GM23338 (cell line): ENCODE measurements around the gene LOXL1. TPM values are rescaled to one million over a fixed set of nuclear protein-coding genes. Genes with fewer than 3 reads are reported as not detected.
A peak's percentile ranks its signal among the peaks of the same experiment; 100 is the strongest.

Source experiments
- ATAC-seq: fragments of 200-7000 bp; cut with Tn5 transposase; 3 replicates; pipeline ENCODE4 v1.9.1; 2020
- DNase-seq: peaks from one replicate; pipeline ENCODE4 v3.0.0-alpha.2; 2015; ENCODE audit warnings: low spot score
- H2AFZ ChIP-seq: fragments of 200-600 bp; sonication (generic); 2 replicates; pipeline ENCODE4 v1.8.0; 2016; ENCODE audit warnings: antibody characterized with exemption, mild to moderate bottlenecking, moderate library complexity
- H3F3A ChIP-seq: fragments of 200-600 bp; sonication (generic); replicated peaks from 2 replicates; pipeline ENCODE4 v1.8.0; 2017; ENCODE audit warnings: antibody characterized with exemption, mixed run types, low read depth
- H3K27ac ChIP-seq: fragments of 200-600 bp; sonication (generic); 2 replicates; pipeline ENCODE4 v1.6.1; 2016; ENCODE audit warnings: low read depth
- H3K27me3 ChIP-seq: fragments of 200-600 bp; sonication (generic); 2 replicates; pipeline ENCODE4 v1.8.0; 2016; ENCODE audit warnings: mild to moderate bottlenecking, mixed run types, moderate library complexity; ENCODE audit not compliant: insufficient read depth
- H3K36me3 ChIP-seq: fragments of 200-600 bp; sonication (generic); 2 replicates; pipeline ENCODE4 v1.8.0; 2016; ENCODE audit warnings: mild to moderate bottlenecking; ENCODE audit not compliant: insufficient read depth
- H3K4me1 ChIP-seq: fragments of 200-600 bp; sonication (generic); 2 replicates; pipeline ENCODE4 v1.8.0; 2016; ENCODE audit warnings: mild to moderate bottlenecking, moderate library complexity; ENCODE audit not compliant: insufficient read depth
- H3K4me2 ChIP-seq: fragments of 200-600 bp; sonication (generic); 2 replicates; pipeline ENCODE4 v1.7.1; 2017; ENCODE audit warnings: mixed run types
- H3K4me3 ChIP-seq: fragments of 200-600 bp; sonication (generic); 2 replicates; pipeline ENCODE4 v1.6.1; 2016; ENCODE audit warnings: mixed run types
- H3K79me2 ChIP-seq: fragments of 200-600 bp; sonication (generic); replicated peaks from 2 replicates; pipeline ENCODE4 v1.8.0; 2017; ENCODE audit warnings: mild to moderate bottlenecking; ENCODE audit not compliant: insufficient read depth
- H3K9me2 ChIP-seq: fragments of 200-600 bp; sonication (generic); 2 replicates; pipeline ENCODE4 v1.8.0; 2017; ENCODE audit not compliant: insufficient read depth
- H4K20me1 ChIP-seq: fragments of 200-600 bp; sonication (generic); replicated peaks from 2 replicates; pipeline ENCODE4 v1.8.0; 2017; ENCODE audit warnings: mild to moderate bottlenecking; ENCODE audit not compliant: insufficient read depth
- H3K27ac Mint-ChIP-seq: 2 replicates; pipeline ENCODE4 v1.8.0; 2020; ENCODE audit warnings: inconsistent platforms, mild to moderate bottlenecking, moderate library complexity, mixed read lengths
- H3K27me3 Mint-ChIP-seq: 3 replicates; pipeline ENCODE4 v1.8.0; 2022; ENCODE audit warnings: low read depth, mild to moderate bottlenecking, moderate library complexity, mixed read lengths, inconsistent platforms; ENCODE audit not compliant: insufficient read depth, poor library complexity
- H3K36me3 Mint-ChIP-seq: 3 replicates; pipeline ENCODE4 v1.8.0; 2021; ENCODE audit warnings: low read depth, mild to moderate bottlenecking, inconsistent platforms, moderate library complexity, mixed read lengths
- H3K4me1 Mint-ChIP-seq: 3 replicates; pipeline ENCODE4 v1.8.0; 2020; ENCODE audit warnings: mild to moderate bottlenecking, inconsistent platforms, mixed read lengths
- H3K4me3 Mint-ChIP-seq: 3 replicates; pipeline ENCODE4 v1.8.0; 2021; ENCODE audit warnings: moderate library complexity, mild to moderate bottlenecking, inconsistent platforms, mixed read lengths
- H3K9me3 Mint-ChIP-seq: 3 replicates; pipeline ENCODE4 v1.8.0; 2020; ENCODE audit warnings: moderate library complexity, mild to moderate bottlenecking, inconsistent platforms, mixed read lengths
- CTCF ChIP-seq, 2 experiments: fragments of 200-600 bp in 1 of 2; sonication (generic) in 1 of 2; conservative IDR thresholded peaks; 2 replicates each; pipeline versions ENCODE4 v1.5.1 to v1.6.1; 2016 to 2017; ENCODE audit warnings: antibody characterized with exemption in 2 of 2, low read depth in 2 of 2, mild to moderate bottlenecking in 2 of 2, moderate library complexity in 1 of 2
- EZH2phosphoT487 ChIP-seq: fragments of 200-600 bp; sonication (generic); IDR thresholded peaks from one replicate; pipeline ENCODE4 v1.8.1; 2018; ENCODE audit warnings: antibody characterized with exemption; ENCODE audit not compliant: unreplicated experiment
- NANOG ChIP-seq: IDR thresholded peaks from 2 replicates; pipeline ENCODE4 v1.6.1; 2016; ENCODE audit warnings: antibody characterized with exemption, borderline replicate concordance
- ZNF462 ChIP-seq: fragments of 250-450 bp; sonication (Bioruptor Pico); IDR thresholded peaks from 2 replicates; pipeline ENCODE4 v1.5.0; 2020; ENCODE audit warnings: mild to moderate bottlenecking, moderate library complexity
- polyA plus RNA-seq: library from polyadenylated mRNA; unstranded; fragments of >200 nt; fragmentation: Nextera tagmentation; extraction: Ambion mirVana; gene quantifications from 2 replicates; pipeline ENCODE4 v1.2.1, GENCODE V29; 2016
- total RNA-seq: library from RNA; depleted of rRNA; stranded (reverse); fragments of >200 nt; shearing (Covaris generic); gene quantifications from 2 replicates; pipeline ENCODE4 v1.2.3, GENCODE V29; 2014

LOXL1 gene
- total and polyA plus RNA-seq, 2 experiments from 2014 or later, result 6.9 to 10.8 TPM

GRCh38 chr15:73991260-73991659, 65.0 kb downstream of the LOXL1 start (continued):
- TF ChIP-seq CTCF (conservative IDR thresholded peaks at IDR 0.05; ENCODE audit: low read depth in 2 of 2) (no peak), EZH2phosphoT487 (no peak), ZNF462 (CRISPR knock-in tag) (no peak)

- H3K9me3 Mint-ChIP-seq, result no peaks in the 10 kb centered on the region
- peak; percentile 70 for ATAC-seq
- Histone ChIP-seq H4K20me1 (no peaks in the 10 kb centered on the region), H3F3A (no peaks in the 10 kb centered on the region), H3K27ac (no peak within 1 kb of the TSS), H2AFZ (peak within 1 kb of the TSS; percentile 88), H3K4me1 (peaks cover 9% of the 10 kb centered on the region), H3K4me3 (peak within 1 kb of the TSS; percentile 86), H3K36me3 (no peaks in the 10 kb centered on the region), H3K79me2 (peaks cover 19% of the 10 kb centered on the region), H3K9me2 (no peaks in the 10 kb centered on the region), H3K27me3 (peaks cover 4% of the 10 kb centered on the region; the same call in 1 of the 2 replicates), H3K4me2 (peak within 1 kb of the TSS; percentile 91)
- no peaks in the 10 kb centered on the region for H3K36me3 Mint-ChIP-seq
- peaks cover 21% of the 10 kb centered on the region for H3K27me3 Mint-ChIP-seq
- H3K4me1 Mint-ChIP-seq, result peaks cover 15% of the 10 kb centered on the region; the same call in 2 of the 3 replicates
- H3K27ac Mint-ChIP-seq, result no peak within 1 kb of the TSS
- peak within 1 kb of the TSS; percentile 71 for H3K4me3 Mint-ChIP-seq
- DNase-seq, result peak; percentile 97
- no peak for TF ChIP-seq NANOG
- peak; percentile 71 to 80 for TF ChIP-seq CTCF (conservative IDR thresholded peaks at IDR 0.05; ENCODE audit: low read depth in 2 of 2)
Observed at GRCh38 chr15:73991726-73992593, 65.7 kb downstream of the LOXL1 start, which contains the start of gene STOML1. Gene STOML1 (minus strand): TSS chr15:73992295. CDS start chr15:73992223, 72 bp downstream.
